ENCODE data around the gene TANC1. TPM values are rescaled to one million over a fixed set of nuclear protein-coding genes. Genes with fewer than 3 reads are reported as not detected.

Gene TANC1
- total RNA-seq, 1 experiment from 2014 or later, result 21.1 TPM

DNA sequence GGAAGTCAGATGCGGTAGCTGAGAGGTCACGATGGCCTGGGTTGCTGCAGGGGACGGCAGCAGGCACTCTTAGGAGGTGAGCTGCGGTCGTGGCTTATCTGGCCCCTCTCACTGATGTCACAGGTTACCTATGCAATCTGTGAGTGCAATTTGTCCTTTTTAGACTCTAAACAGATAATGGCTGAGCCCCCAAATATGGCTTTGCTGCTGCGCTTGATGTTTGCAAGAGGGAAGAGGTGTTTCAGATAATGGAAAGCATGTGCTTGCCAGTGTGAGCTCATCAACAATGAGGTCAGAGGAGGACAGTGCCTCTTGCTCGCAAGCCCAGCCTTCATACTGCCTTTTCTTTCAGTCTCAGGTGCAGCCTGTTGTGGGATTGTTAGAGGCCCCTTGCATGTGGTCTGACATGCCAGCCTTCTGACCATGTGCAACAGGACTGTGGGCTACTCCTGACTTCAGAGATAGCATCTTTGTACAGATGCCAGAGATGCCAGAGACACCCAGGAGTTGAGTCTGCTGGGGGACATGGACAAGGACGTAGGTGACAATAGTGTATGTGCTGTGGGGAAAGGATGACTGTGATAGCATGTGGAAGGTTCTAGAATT lies 151.3 kb downstream of the TANC1 start:
- Histone ChIP-seq H3K36me3 (ENCODE audit: control insufficient read depth, insufficient read depth, low read length) (no peaks in the 10 kb centered on the region), H3K4me3 (ENCODE audit: low read depth, low read length) (no peak overlapping the region), H3K9me3 (no peaks in the 10 kb centered on the region), H3K4me1 (peaks cover 41% of the 10 kb centered on the region), H3K27me3 (replicated peaks; ENCODE audit: control insufficient read depth, insufficient read depth, low read length) (no peaks in the 10 kb centered on the region)
- TF ChIP-seq, protein P1, sequence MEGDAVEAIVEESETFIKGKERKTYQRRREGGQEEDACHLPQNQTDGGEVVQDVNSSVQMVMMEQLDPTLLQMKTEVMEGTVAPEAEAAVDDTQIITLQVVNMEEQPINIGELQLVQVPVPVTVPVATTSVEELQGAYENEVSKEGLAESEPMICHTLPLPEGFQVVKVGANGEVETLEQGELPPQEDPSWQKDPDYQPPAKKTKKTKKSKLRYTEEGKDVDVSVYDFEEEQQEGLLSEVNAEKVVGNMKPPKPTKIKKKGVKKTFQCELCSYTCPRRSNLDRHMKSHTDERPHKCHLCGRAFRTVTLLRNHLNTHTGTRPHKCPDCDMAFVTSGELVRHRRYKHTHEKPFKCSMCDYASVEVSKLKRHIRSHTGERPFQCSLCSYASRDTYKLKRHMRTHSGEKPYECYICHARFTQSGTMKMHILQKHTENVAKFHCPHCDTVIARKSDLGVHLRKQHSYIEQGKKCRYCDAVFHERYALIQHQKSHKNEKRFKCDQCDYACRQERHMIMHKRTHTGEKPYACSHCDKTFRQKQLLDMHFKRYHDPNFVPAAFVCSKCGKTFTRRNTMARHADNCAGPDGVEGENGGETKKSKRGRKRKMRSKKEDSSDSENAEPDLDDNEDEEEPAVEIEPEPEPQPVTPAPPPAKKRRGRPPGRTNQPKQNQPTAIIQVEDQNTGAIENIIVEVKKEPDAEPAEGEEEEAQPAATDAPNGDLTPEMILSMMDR (IDR thresholded peaks at IDR 0.05; ENCODE audit: insufficient read depth in 1 of 2, low read depth in 1 of 2, low read length in 1 of 2, severe bottlenecking in 1 of 2, unreplicated experiment in 1 of 2), result no peak
- ChIA-PET POLR2A (no interaction called here), CTCF (interaction anchor here (0.8 to 2.8 kb wide), 4 partner anchors 26 to 150 kb away, joined by 3 to 77 read pairs (median 4); no protein-coding TSS in a partner anchor)
- peak in 1 of 2 experiments; percentile 42 for DNase-seq
- Mint-ChIP-seq H3K36me3 (ENCODE audit: insufficient read depth, unreplicated experiment) (peaks cover 6% of the 10 kb centered on the region), H3K4me3 (ENCODE audit: unreplicated experiment) (peak overlapping the region; percentile 20), H3K9me3 (ENCODE audit: unreplicated experiment) (no peaks in the 10 kb centered on the region), H3K4me1 (ENCODE audit: low read depth, unreplicated experiment) (peaks cover 40% of the 10 kb centered on the region), H3K27ac (ENCODE audit: unreplicated experiment) (peak overlapping the region; percentile 39), H3K27me3 (ENCODE audit: insufficient read depth, unreplicated experiment) (no peaks in the 10 kb centered on the region)
- intact Hi-C loops (cut with micrococcal nuclease; ENCODE audit: unreplicated experiment), result loop anchor here (2.0 to 5.0 kb wide), 2 partner anchors 65 to 362 kb away; no protein-coding TSS in a partner anchor
- no TSS peak for BruUV-seq (replicated peaks)

DNA sequence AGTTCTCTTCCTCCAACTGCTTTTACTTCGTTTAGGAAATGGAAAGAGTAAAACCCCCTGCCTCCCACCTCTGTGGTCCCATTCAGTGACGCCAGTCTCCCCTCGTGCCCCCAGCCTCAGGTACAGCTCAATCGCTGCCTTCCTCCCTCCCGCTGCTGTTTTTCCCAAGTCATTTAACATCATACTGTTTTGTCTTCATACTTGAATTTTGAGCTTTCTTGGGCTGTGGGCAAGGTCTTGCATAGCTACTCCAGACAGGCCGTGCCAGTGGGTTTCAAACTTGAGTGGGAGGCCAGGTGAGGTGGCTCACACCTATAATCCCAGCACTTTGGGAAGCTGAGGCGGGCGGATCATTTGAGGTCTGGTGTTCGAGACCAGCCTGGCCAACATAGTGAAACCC lies 155.3 kb downstream of the TANC1 start:
- Mint-ChIP-seq H3K4me3 (ENCODE audit: unreplicated experiment) (peak overlapping the region; percentile 19), H3K27me3 (ENCODE audit: insufficient read depth, unreplicated experiment) (no peaks in the 10 kb centered on the region), H3K36me3 (ENCODE audit: insufficient read depth, unreplicated experiment) (peaks cover 6% of the 10 kb centered on the region), H3K9me3 (ENCODE audit: unreplicated experiment) (no peaks in the 10 kb centered on the region), H3K4me1 (ENCODE audit: low read depth, unreplicated experiment) (peaks cover 47% of the 10 kb centered on the region), H3K27ac (ENCODE audit: unreplicated experiment) (peak overlapping the region; percentile 87)
- H3K4me3 ChIP-seq (ENCODE audit: low read depth, low read length), result no peak overlapping the region
- BruUV-seq (replicated peaks), result no TSS peak
- ChIA-PET CTCF (interaction anchor here (0.5 to 1.8 kb wide), 3 partner anchors 11 to 88 kb away, joined by 3 to 12 read pairs (median 4); no protein-coding TSS in a partner anchor), POLR2A (no interaction called here)
- no peaks in the 10 kb centered on the region for H3K9me3 ChIP-seq
- H3K36me3 ChIP-seq (ENCODE audit: control insufficient read depth, insufficient read depth, low read length), result no peaks in the 10 kb centered on the region
- TF ChIP-seq, protein P1 (IDR thresholded peaks at IDR 0.05; ENCODE audit: insufficient read depth in 1 of 2, low read depth in 1 of 2, low read length in 1 of 2, severe bottlenecking in 1 of 2, unreplicated experiment in 1 of 2), result no peak
- no peak for DNase-seq
- intact Hi-C loops (cut with micrococcal nuclease; ENCODE audit: unreplicated experiment), result loop anchor here (2.0 kb wide), 1 partner anchor 31 kb away; no protein-coding TSS in a partner anchor
- H3K4me1 ChIP-seq, result peaks cover 38% of the 10 kb centered on the region
- no peaks in the 10 kb centered on the region for H3K27me3 ChIP-seq (replicated peaks; ENCODE audit: control insufficient read depth, insufficient read depth, low read length)

DNA sequence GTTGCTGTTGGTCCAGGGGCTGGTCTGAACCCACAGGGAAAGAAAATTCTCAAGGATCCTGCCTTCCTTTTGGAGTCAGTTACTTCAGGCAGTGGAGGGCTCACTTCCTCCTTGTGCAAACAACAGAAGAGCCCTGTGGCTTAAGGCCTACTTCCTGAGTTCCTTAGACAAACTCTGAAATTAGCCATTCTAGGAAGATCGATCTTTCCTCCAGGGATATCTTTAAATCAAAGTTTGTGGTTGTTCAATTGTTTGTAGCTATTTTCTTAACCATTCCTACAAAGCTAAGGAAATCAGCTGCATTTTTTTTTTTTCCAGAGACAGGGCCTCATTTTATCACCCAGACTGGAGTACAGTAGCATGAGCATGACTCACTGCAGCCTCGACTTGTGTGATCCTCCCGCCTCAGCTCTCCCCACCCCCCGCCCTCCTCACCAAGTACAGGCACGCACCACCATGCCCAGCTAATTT lies 156.0 kb downstream of the TANC1 start:
- TF ChIP-seq, protein P1 (IDR thresholded peaks at IDR 0.05; ENCODE audit: insufficient read depth in 1 of 2, low read depth in 1 of 2, low read length in 1 of 2, severe bottlenecking in 1 of 2, unreplicated experiment in 1 of 2), result no peak
- BruUV-seq (replicated peaks), result no TSS peak
- intact Hi-C loops (cut with micrococcal nuclease; ENCODE audit: unreplicated experiment), result loop anchor here (2.0 kb wide), 1 partner anchor 30 kb away; no protein-coding TSS in a partner anchor

More for the DNA sequence above, 156.0 kb downstream of the TANC1 start:
- no peak overlapping the region for H3K4me3 ChIP-seq (ENCODE audit: low read depth, low read length)
- no peaks in the 10 kb centered on the region for H3K27me3 Mint-ChIP-seq (ENCODE audit: insufficient read depth, unreplicated experiment)
- peak overlapping the region; percentile 19 for H3K4me3 Mint-ChIP-seq (ENCODE audit: unreplicated experiment)
- peaks cover 6% of the 10 kb centered on the region for H3K36me3 Mint-ChIP-seq (ENCODE audit: insufficient read depth, unreplicated experiment)
- no peaks in the 10 kb centered on the region for H3K9me3 Mint-ChIP-seq (ENCODE audit: unreplicated experiment)
- peak overlapping the region; percentile 87 for H3K27ac Mint-ChIP-seq (ENCODE audit: unreplicated experiment)
- ChIA-PET CTCF (interaction anchor here (1.6 to 1.8 kb wide), 2 partner anchors 61 to 88 kb away, joined by 4 to 12 read pairs; no protein-coding TSS in a partner anchor), POLR2A (interaction anchor here (0.6 kb wide), 1 partner anchor 31 kb away, joined by 3 read pairs; no protein-coding TSS in a partner anchor)
- DNase-seq, result peak; percentile 55 to 75
- H3K36me3 ChIP-seq (ENCODE audit: control insufficient read depth, insufficient read depth, low read length), result no peaks in the 10 kb centered on the region
- no peaks in the 10 kb centered on the region for H3K27me3 ChIP-seq (replicated peaks; ENCODE audit: control insufficient read depth, insufficient read depth, low read length)
- H3K4me1 Mint-ChIP-seq (ENCODE audit: low read depth, unreplicated experiment), result peaks cover 47% of the 10 kb centered on the region
- no peaks in the 10 kb centered on the region for H3K9me3 ChIP-seq
- peaks cover 31% of the 10 kb centered on the region for H3K4me1 ChIP-seq

Data from Caco-2 (cell line).